MCF 10A (cell line): Measurements from ENCODE around the gene STXBP5. TPM values are rescaled to one million over a fixed set of nuclear protein-coding genes. Genes with fewer than 3 reads are reported as not detected.

Experiments
- BruUV-seq: library from RNA; stranded (reverse); fragments of 400-500 nt; replicated peaks from 2 replicates; lab custom pipeline; 2021; lab: Mats Ljungman, UMichigan
- CTCF ChIA-PET: fragments of 300-600 bp; sonication (Branson Sonifier 250); formaldehyde crosslinking; extraction: SDS; loops from one replicate; lab custom pipeline; 2021; ENCODE audit warnings: antibody characterized with exemption, inconsistent platforms; lab: Yijun Ruan, JAX
- POLR2A ChIA-PET: fragments of 300-600, 350-650 bp; sonication (Branson Sonifier 250); formaldehyde crosslinking; extraction: SDS; loops from one replicate; lab custom pipeline; 2020; ENCODE audit warnings: antibody characterized with exemption, inconsistent platforms; lab: Yijun Ruan, JAX
- DNase-seq: peaks from one replicate; pipeline ENCODE4 v3.0.0-alpha.2; 2018; ENCODE audit not compliant: unreplicated experiment
- H3K27ac Mint-ChIP-seq: one replicate; pipeline ENCODE4 v1.8.0; 2022; ENCODE audit warnings: mild to moderate bottlenecking, low read depth, mixed read lengths; ENCODE audit not compliant: unreplicated experiment
- H3K27me3 Mint-ChIP-seq: one replicate; pipeline ENCODE4 v1.8.0; 2022; ENCODE audit warnings: mixed read lengths; ENCODE audit not compliant: insufficient read depth, unreplicated experiment
- H3K36me3 Mint-ChIP-seq: one replicate; pipeline ENCODE4 v1.8.0; 2022; ENCODE audit warnings: mild to moderate bottlenecking, moderate library complexity, mixed read lengths; ENCODE audit not compliant: insufficient read depth, unreplicated experiment
- H3K4me1 Mint-ChIP-seq: one replicate; pipeline ENCODE4 v1.8.0; 2022; ENCODE audit warnings: mixed read lengths; ENCODE audit not compliant: insufficient read depth, unreplicated experiment
- H3K4me3 Mint-ChIP-seq: one replicate; pipeline ENCODE4 v1.8.0; 2022; ENCODE audit warnings: mild to moderate bottlenecking, moderate library complexity, mixed read lengths; ENCODE audit not compliant: unreplicated experiment
- H3K9me3 Mint-ChIP-seq: one replicate; pipeline ENCODE4 v1.8.0; 2022; ENCODE audit warnings: mixed read lengths; ENCODE audit not compliant: unreplicated experiment
- CTCF ChIP-seq: fragments of 200-600 bp; IDR thresholded peaks from one replicate; pipeline ENCODE4 v1.8.0; 2022; ENCODE audit warnings: antibody characterized with exemption, mild to moderate bottlenecking; ENCODE audit not compliant: unreplicated experiment
- intact Hi-C: fragments of 100-400 bp; cut with micrococcal nuclease; formaldehyde crosslinking; loops from 2 replicates; pipeline ENCODE4 v1.14.1; 2022
- total RNA-seq: library from RNA; stranded (reverse); gene quantifications from 2 replicates; pipeline ENCODE4 v1.2.3, GENCODE V29; 2022

STXBP5 gene
- total RNA-seq, 1 experiment from 2014 or later: 38.5 TPM

DNA sequence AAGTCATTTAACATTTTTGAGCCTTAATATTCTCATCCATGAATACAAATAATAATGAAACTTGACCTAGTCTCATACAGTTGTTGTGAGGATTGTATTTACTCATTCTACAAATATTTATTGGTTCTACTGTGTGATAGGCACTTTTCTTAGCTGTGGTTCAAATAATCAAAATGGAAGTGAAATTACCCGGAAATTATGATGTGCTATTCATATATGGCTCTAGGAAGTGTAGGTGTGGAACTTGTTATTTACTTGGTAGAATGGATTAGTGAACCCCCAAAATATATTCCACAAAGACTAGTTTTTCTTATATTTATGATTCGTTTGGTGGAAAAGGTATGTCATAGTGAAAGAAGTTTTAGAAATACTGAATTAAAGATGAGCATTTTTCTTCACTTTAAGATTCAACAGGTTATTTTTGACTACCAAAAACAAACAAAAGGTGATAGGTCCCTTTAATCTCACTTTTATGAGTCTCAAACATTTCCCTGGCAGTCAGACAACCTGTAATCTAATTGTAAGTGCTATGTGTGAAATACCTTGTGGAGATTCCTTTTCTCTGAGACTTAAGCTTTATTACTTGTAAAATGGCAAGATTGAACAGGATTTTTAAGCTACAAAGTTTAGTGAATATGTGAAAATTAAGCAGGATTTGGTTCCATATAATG is 77.8 kb downstream of the STXBP5 start:
- no TSS peak for BruUV-seq
- ChIA-PET POLR2A (interaction anchor here (1.3 to 2.7 kb wide), 2 partner anchors 75 to 79 kb away, joined by 5 to 8 read pairs; no protein-coding TSS in a partner anchor), CTCF (interaction anchor here (0.5 to 5.0 kb wide), 7 partner anchors 8 to 394 kb away, joined by 3 to 28 read pairs (median 4); no protein-coding TSS in a partner anchor)
- Mint-ChIP-seq H3K4me1 (peaks cover 32% of the 10 kb centered on the region), H3K4me3 (no peak overlapping the region), H3K36me3 (peaks cover 12% of the 10 kb centered on the region), H3K9me3 (no peaks in the 10 kb centered on the region), H3K27ac (no peak overlapping the region), H3K27me3 (no peaks in the 10 kb centered on the region)
- DNase-seq: no peak
- TF ChIP-seq CTCF: no peak
- intact Hi-C loops: no loop called here

- ChIA-PET CTCF (interaction anchor here (0.5 to 5.0 kb wide), 10 partner anchors 9 to 398 kb away, joined by 3 to 28 read pairs (median 4); no protein-coding TSS in a partner anchor), POLR2A (interaction anchor here (1.3 to 2.7 kb wide), 2 partner anchors 76 to 80 kb away, joined by 5 to 8 read pairs; no protein-coding TSS in a partner anchor)
- Mint-ChIP-seq H3K4me1 (peaks cover 32% of the 10 kb centered on the region), H3K27ac (no peak overlapping the region), H3K4me3 (no peak overlapping the region), H3K27me3 (no peaks in the 10 kb centered on the region), H3K9me3 (no peaks in the 10 kb centered on the region), H3K36me3 (peaks cover 7% of the 10 kb centered on the region)
- no peak for DNase-seq
- no TSS peak for BruUV-seq
- intact Hi-C loops: no loop called here
- TF ChIP-seq CTCF: no peak
These were observed 78.3 kb downstream of the STXBP5 start for GRCh38 chr6:147282566-147282959.

DNA sequence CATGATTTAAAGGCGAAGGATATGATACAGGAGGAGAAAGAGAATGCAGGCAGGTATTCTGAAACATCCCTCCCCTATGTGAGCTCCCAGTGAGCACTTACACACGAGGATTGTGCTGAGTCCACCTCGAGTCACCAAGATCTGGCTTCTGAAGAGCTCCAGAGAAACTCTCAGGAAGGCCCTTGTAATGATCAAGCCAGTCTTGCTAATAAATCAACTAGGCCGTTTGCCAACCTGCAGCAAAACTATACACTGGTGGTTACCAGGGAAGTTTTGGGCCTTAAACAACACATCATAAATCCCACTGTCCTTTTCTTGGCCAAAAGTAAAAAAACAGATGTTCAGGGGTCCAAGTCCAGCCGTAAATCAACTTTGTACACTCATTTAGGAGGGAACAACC is 79.2 kb downstream of the STXBP5 start:
- BruUV-seq: no TSS peak
- DNase-seq: no peak
- Mint-ChIP-seq H3K4me1 (peaks cover 41% of the 10 kb centered on the region), H3K36me3 (peaks cover 7% of the 10 kb centered on the region), H3K9me3 (no peaks in the 10 kb centered on the region), H3K4me3 (no peak overlapping the region), H3K27me3 (no peaks in the 10 kb centered on the region), H3K27ac (no peak overlapping the region)
- no peak for TF ChIP-seq CTCF
- POLR2A ChIA-PET: interaction anchor here (1.3 to 2.7 kb wide), 3 partner anchors 9 to 81 kb away, joined by 3 to 8 read pairs (median 5); no protein-coding TSS in a partner anchor
- CTCF ChIA-PET: interaction anchor here (0.5 to 5.0 kb wide), 10 partner anchors 9 to 424 kb away, joined by 3 to 28 read pairs (median 4); no protein-coding TSS in a partner anchor
- intact Hi-C loops: no loop called here
